CD14-positive monocyte (primary cell): ENCODE measurements around the gene TMEM30B. TPM values are rescaled to one million over a fixed set of nuclear protein-coding genes. Genes with fewer than 3 reads are reported as not detected.

Experiments
- DNase-seq, 3 donors: peaks; one replicate each; pipeline ENCODE4 v3.0.0-alpha.2; 2011 to 2022
- H2AFZ ChIP-seq: 2 replicates; pipeline ENCODE4 v1.6.0; 2012; ENCODE audit warnings: mild to moderate bottlenecking, low read depth, low read length, inconsistent platforms; ENCODE audit not compliant: insufficient read depth, poor library complexity, severe bottlenecking
- H3K27ac ChIP-seq, 2 donors: 1 replicate in 1 of 2; 2 replicates in 1 of 2; pipeline ENCODE4 v1.5.1; 2012 to 2013; ENCODE audit warnings: low read length in 2 of 2, control low read depth in 1 of 2, inconsistent platforms in 1 of 2, low read depth in 1 of 2, mild to moderate bottlenecking in 1 of 2
- H3K27me3 ChIP-seq, 2 donors: one replicate each; pipeline versions ENCODE4 v1.6.0 to v1.6.1; 2011 to 2013; ENCODE audit warnings: low read length in 2 of 2; ENCODE audit not compliant: control insufficient read depth in 2 of 2, insufficient read depth in 2 of 2
- H3K36me3 ChIP-seq, 2 donors: replicated peaks in 1 of 2; 1 replicate in 1 of 2; 2 replicates in 1 of 2; pipeline versions ENCODE4 v1.5.1 to v1.6.1; 2012 to 2013; ENCODE audit warnings: low read length in 2 of 2, control low read depth in 1 of 2, inconsistent platforms in 1 of 2, mild to moderate bottlenecking in 1 of 2; ENCODE audit not compliant: insufficient read depth in 2 of 2, control insufficient read depth in 1 of 2
- H3K4me1 ChIP-seq, 2 donors: 1 replicate in 1 of 2; 2 replicates in 1 of 2; pipeline versions ENCODE4 v1.5.1 to v1.6.1; 2012 to 2013; ENCODE audit warnings: low read length in 2 of 2, control low read depth in 1 of 2, inconsistent platforms in 1 of 2, mild to moderate bottlenecking in 1 of 2, moderate library complexity in 1 of 2; ENCODE audit not compliant: insufficient read depth in 2 of 2, control insufficient read depth in 1 of 2
- H3K4me2 ChIP-seq: replicated peaks from 2 replicates; pipeline ENCODE3; 2012; ENCODE audit warnings: low read length, moderate library complexity, mild to moderate bottlenecking; ENCODE audit not compliant: poor library complexity, severe bottlenecking; ENCODE audit errors: extremely low read depth
- H3K4me3 ChIP-seq, 3 experiments: fragments of 200-600 bp in 1 of 3; sonication (generic) in 1 of 3; replicated peaks in 1 of 3; 1 replicate in 2 of 3; 2 replicates in 1 of 3; pipeline ENCODE4 v1.5.1; 2011 to 2013; ENCODE audit warnings: low read length in 3 of 3, mild to moderate bottlenecking in 3 of 3, control low read depth in 2 of 3, low read depth in 2 of 3, inconsistent platforms in 1 of 3, moderate library complexity in 1 of 3
- H3K79me2 ChIP-seq: 2 replicates; pipeline ENCODE4 v1.6.0; 2012; ENCODE audit warnings: mild to moderate bottlenecking, control low read depth, inconsistent platforms, low read length, moderate library complexity; ENCODE audit not compliant: insufficient read depth
- H3K9ac ChIP-seq: 2 replicates; pipeline ENCODE4 v1.6.0; 2017; ENCODE audit warnings: low read length, mild to moderate bottlenecking; ENCODE audit not compliant: insufficient read depth, poor library complexity, severe bottlenecking
- H3K9me3 ChIP-seq, 2 donors: replicated peaks in 1 of 2; 1 replicate in 1 of 2; 2 replicates in 1 of 2; pipeline versions ENCODE4 v1.5.1 to v1.6.1; 2012 to 2013; ENCODE audit warnings: low read length in 2 of 2, control low read depth in 1 of 2; ENCODE audit not compliant: control insufficient read depth in 1 of 2, insufficient read depth in 1 of 2
- H4K20me1 ChIP-seq: 2 replicates; pipeline ENCODE4 v1.6.0; 2012; ENCODE audit warnings: mild to moderate bottlenecking, low read length, control low read depth, moderate library complexity; ENCODE audit not compliant: insufficient read depth
- H3K27ac Mint-ChIP-seq, 7 donors: one replicate each; pipeline ENCODE4 v1.8.0; 2020; ENCODE audit warnings: mild to moderate bottlenecking in 7 of 7, mixed read lengths in 7 of 7, moderate library complexity in 6 of 7, inconsistent platforms in 2 of 7
- H3K27me3 Mint-ChIP-seq, 3 donors: one replicate each; pipeline ENCODE4 v1.8.0; 2021 to 2022; ENCODE audit warnings: low read depth in 3 of 3, mild to moderate bottlenecking in 3 of 3, mixed read lengths in 3 of 3, moderate library complexity in 3 of 3, inconsistent platforms in 1 of 3
- H3K36me3 Mint-ChIP-seq, 2 donors: one replicate each; pipeline ENCODE4 v1.8.0; 2020; ENCODE audit warnings: mixed read lengths in 2 of 2, inconsistent platforms in 1 of 2, mild to moderate bottlenecking in 1 of 2
- H3K4me1 Mint-ChIP-seq: one replicate; pipeline ENCODE4 v1.8.0; 2020; ENCODE audit warnings: mild to moderate bottlenecking, mixed read lengths
- H3K4me3 Mint-ChIP-seq, 2 donors: one replicate each; pipeline ENCODE4 v1.8.0; 2020; ENCODE audit warnings: mild to moderate bottlenecking in 2 of 2, mixed read lengths in 2 of 2, moderate library complexity in 1 of 2
- H3K9me3 Mint-ChIP-seq, 7 donors: one replicate each; pipeline ENCODE4 v1.8.0; 2020 to 2022; ENCODE audit warnings: mixed read lengths in 7 of 7, mild to moderate bottlenecking in 6 of 7, moderate library complexity in 6 of 7, inconsistent platforms in 2 of 7
- WGBS: methylation state at CpG from one replicate; pipeline ENCODE4 v1.1.5; 2013; ENCODE audit warnings: missing lambda C conversion rate; ENCODE audit not compliant: insufficient coverage; 5-methylcytosine and 5-hydroxymethylcytosine counted together
- intact Hi-C, 2 donors: fragments of 100-400 bp; cut with micrococcal nuclease; formaldehyde crosslinking; loops; one replicate each; pipeline versions ENCODE4 v1.15.0 to v1.15.1; 2023
- polyA plus RNA-seq, 3 donors: library from polyadenylated mRNA; depleted of rRNA in 1 of 3; unstranded in 2 of 3; stranded (reverse) in 1 of 3; fragments of 300-500 nt in 2 of 3; fragments of >200 nt in 1 of 3; fragmentation: Illumina TruSeq in 2 of 3; gene quantifications; 1 replicate in 2 of 3; 2 replicates in 1 of 3; pipeline ENCODE4 v1.2.3, GENCODE V29; 2012 to 2021
- TF ChIP-seq, protein P1 (sequence below): fragments of 200-600 bp; IDR thresholded peaks from one replicate; pipeline ENCODE4 v1.8.0; 2022; ENCODE audit warnings: antibody characterized with exemption, mild to moderate bottlenecking

Gene TMEM30B
- polyA plus RNA-seq, 3 donors: not detected

DNA sequence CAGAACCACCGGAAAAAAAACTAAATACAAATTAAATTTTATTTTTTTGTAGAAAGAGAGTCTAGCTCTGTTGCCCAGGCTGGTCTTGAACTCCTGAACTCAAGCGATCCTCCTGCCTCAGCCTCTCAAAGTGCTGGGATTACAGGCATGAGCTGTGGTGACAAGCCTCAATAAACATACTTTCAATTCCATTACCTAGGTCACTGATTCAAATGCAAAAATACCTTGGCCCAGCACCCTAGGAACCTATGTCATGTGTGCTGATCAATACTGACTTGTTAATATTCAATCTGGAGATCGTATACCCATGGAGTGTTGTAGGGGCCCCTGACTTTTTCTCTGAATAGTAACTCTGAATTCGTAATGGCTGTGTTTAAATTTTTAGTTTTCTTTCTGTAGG is 7.1 kb upstream of the TMEM30B start:
- Histone ChIP-seq H3K4me2 (no peak overlapping the region), H3K27ac (no peak overlapping the region), H3K4me1 (no peaks in the 10 kb centered on the region), H3K9ac (no peak overlapping the region), H3K27me3 (peaks cover 12 to 25% of the 10 kb centered on the region in 2 donors), H2AFZ (no peak overlapping the region), H4K20me1 (no peaks in the 10 kb centered on the region), H3K36me3 (no peaks in the 10 kb centered on the region), H3K4me3 (no peak overlapping the region), H3K79me2 (no peaks in the 10 kb centered on the region), H3K9me3 (no peaks in the 10 kb centered on the region)
- no peaks in the 10 kb centered on the region for H3K36me3 Mint-ChIP-seq
- H3K4me1 Mint-ChIP-seq: peaks cover 7% of the 10 kb centered on the region
- TF ChIP-seq, protein P1, sequence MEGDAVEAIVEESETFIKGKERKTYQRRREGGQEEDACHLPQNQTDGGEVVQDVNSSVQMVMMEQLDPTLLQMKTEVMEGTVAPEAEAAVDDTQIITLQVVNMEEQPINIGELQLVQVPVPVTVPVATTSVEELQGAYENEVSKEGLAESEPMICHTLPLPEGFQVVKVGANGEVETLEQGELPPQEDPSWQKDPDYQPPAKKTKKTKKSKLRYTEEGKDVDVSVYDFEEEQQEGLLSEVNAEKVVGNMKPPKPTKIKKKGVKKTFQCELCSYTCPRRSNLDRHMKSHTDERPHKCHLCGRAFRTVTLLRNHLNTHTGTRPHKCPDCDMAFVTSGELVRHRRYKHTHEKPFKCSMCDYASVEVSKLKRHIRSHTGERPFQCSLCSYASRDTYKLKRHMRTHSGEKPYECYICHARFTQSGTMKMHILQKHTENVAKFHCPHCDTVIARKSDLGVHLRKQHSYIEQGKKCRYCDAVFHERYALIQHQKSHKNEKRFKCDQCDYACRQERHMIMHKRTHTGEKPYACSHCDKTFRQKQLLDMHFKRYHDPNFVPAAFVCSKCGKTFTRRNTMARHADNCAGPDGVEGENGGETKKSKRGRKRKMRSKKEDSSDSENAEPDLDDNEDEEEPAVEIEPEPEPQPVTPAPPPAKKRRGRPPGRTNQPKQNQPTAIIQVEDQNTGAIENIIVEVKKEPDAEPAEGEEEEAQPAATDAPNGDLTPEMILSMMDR: no peak
- DNase-seq: no peak
- H3K27me3 Mint-ChIP-seq: peaks cover 11 to 21% (median 16%) of the 10 kb centered on the region in 3 donors
- intact Hi-C loops: no loop called here
- no peak overlapping the region for H3K4me3 Mint-ChIP-seq
- no peaks in the 10 kb centered on the region for H3K9me3 Mint-ChIP-seq
- no peak overlapping the region for H3K27ac Mint-ChIP-seq
- 100% methylated on average over 1 of the region's 4 CpGs for WGBS

DNA sequence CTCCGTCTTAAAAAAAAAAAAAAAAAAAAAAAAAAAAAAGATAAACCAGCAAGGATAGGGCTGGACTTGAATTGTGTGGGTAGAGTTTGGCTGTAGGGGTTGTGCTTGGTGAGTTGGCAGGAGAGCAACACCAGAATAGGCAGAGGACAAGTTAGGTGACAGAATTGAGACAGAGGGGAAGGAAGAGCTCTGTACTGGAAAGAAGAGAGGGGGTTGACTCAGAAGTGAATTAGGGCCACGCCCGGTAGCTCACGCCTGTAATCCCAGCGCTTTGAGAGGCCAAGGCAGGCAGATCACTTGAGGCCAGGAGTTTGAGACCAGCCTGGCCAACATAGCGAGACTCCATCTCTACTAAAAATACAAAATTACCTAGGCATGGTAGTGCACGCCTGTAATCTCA is 6.1 kb upstream of the TMEM30B start:
- H3K4me3 Mint-ChIP-seq: no peak overlapping the region
- no peak overlapping the region for H3K4me3 ChIP-seq
- H4K20me1 ChIP-seq: no peaks in the 10 kb centered on the region
- peak overlapping the region in 1 of 7 donors; percentile 74 for H3K27ac Mint-ChIP-seq
- intact Hi-C loops: no loop called here
- TF ChIP-seq, protein P1: no peak
- no peak overlapping the region for H3K9ac ChIP-seq
- H3K36me3 Mint-ChIP-seq: no peaks in the 10 kb centered on the region
- DNase-seq: no peak
- no peaks in the 10 kb centered on the region for H3K79me2 ChIP-seq
- peaks cover 21 to 35% of the 10 kb centered on the region in 2 donors for H3K27me3 ChIP-seq
- H3K9me3 ChIP-seq: no peaks in the 10 kb centered on the region
- peaks cover 7% of the 10 kb centered on the region for H3K4me1 Mint-ChIP-seq
- WGBS: 70% methylated on average over 4 of the region's 7 CpGs
- peaks cover 16 to 31% (median 21%) of the 10 kb centered on the region in 3 donors for H3K27me3 Mint-ChIP-seq
- H2AFZ ChIP-seq: no peak overlapping the region
- no peaks in the 10 kb centered on the region for H3K4me1 ChIP-seq
- H3K27ac ChIP-seq: no peak overlapping the region
- no peaks in the 10 kb centered on the region for H3K9me3 Mint-ChIP-seq
- no peak overlapping the region for H3K4me2 ChIP-seq
- no peaks in the 10 kb centered on the region for H3K36me3 ChIP-seq
